H9 (cell line): ENCODE measurements around the gene EVL. TPM values are rescaled to one million over a fixed set of nuclear protein-coding genes. Genes with fewer than 3 reads are reported as not detected.

Experiments
- DNase-seq: peaks from one replicate; pipeline ENCODE4 v3.0.0-alpha.2; 2017
- H2AFZ ChIP-seq: one replicate; pipeline ENCODE4 v1.6.1; 2013; ENCODE audit warnings: mild to moderate bottlenecking, low read length, control low read depth, moderate library complexity
- H2AK5ac ChIP-seq: 2 replicates; pipeline ENCODE4 v1.6.1; 2013; ENCODE audit warnings: low read length, control low read depth, mixed read lengths; ENCODE audit not compliant: insufficient read length
- H2BK120ac ChIP-seq: one replicate; pipeline ENCODE4 v1.6.1; 2013; ENCODE audit warnings: low read depth, mild to moderate bottlenecking, low read length, control low read depth, inconsistent platforms; ENCODE audit not compliant: poor library complexity, severe bottlenecking
- H2BK12ac ChIP-seq: 2 replicates; pipeline ENCODE4 v1.6.1; 2013; ENCODE audit warnings: low read length, control low read depth, mixed read lengths, low read depth; ENCODE audit not compliant: insufficient read length
- H2BK15ac ChIP-seq: 2 replicates; pipeline ENCODE4 v1.6.1; 2013; ENCODE audit warnings: low read depth, low read length, control low read depth
- H2BK20ac ChIP-seq: one replicate; pipeline ENCODE4 v1.6.1; 2013; ENCODE audit warnings: low read depth, mild to moderate bottlenecking, low read length, control low read depth, inconsistent platforms; ENCODE audit not compliant: poor library complexity, severe bottlenecking
- H2BK5ac ChIP-seq: 2 replicates; pipeline ENCODE4 v1.6.1; 2013; ENCODE audit warnings: low read length, control low read depth, mixed read lengths; ENCODE audit not compliant: insufficient read length
- H3K14ac ChIP-seq: 2 replicates; pipeline ENCODE4 v1.6.1; 2013; ENCODE audit warnings: low read length, control low read depth; ENCODE audit not compliant: insufficient read depth
- H3K18ac ChIP-seq: 2 replicates; pipeline ENCODE4 v1.6.1; 2013; ENCODE audit warnings: low read depth, mild to moderate bottlenecking, mixed read lengths, low read length, control low read depth; ENCODE audit not compliant: insufficient read length
- H3K23ac ChIP-seq: 2 replicates; pipeline ENCODE4 v1.6.1; 2013; ENCODE audit warnings: low read length, control low read depth, mixed read lengths, low read depth; ENCODE audit not compliant: insufficient read length
- H3K23me2 ChIP-seq: 2 replicates; pipeline ENCODE4 v1.6.1; 2013; ENCODE audit warnings: low read depth, mild to moderate bottlenecking, mixed read lengths, low read length, control low read depth; ENCODE audit not compliant: insufficient read length, poor library complexity, severe bottlenecking
- H3K27ac ChIP-seq: 2 replicates; pipeline ENCODE4 v1.5.1; 2013; ENCODE audit warnings: low read length, control low read depth, mixed read lengths, low read depth; ENCODE audit not compliant: insufficient read length
- H3K27me3 ChIP-seq: 2 replicates; pipeline ENCODE4 v1.6.1; 2013; ENCODE audit warnings: low read length, control low read depth, inconsistent platforms; ENCODE audit not compliant: insufficient read depth
- H3K4ac ChIP-seq: 2 replicates; pipeline ENCODE4 v1.6.1; 2013; ENCODE audit warnings: low read depth, mild to moderate bottlenecking, control low read depth, inconsistent platforms, low read length, moderate library complexity
- H3K4me1 ChIP-seq: 2 replicates; pipeline ENCODE4 v1.6.1; 2013; ENCODE audit warnings: low read length, control low read depth, inconsistent platforms; ENCODE audit not compliant: insufficient read depth
- H3K4me2 ChIP-seq: 2 replicates; pipeline ENCODE4 v1.6.1; 2013; ENCODE audit warnings: low read length, control low read depth, mixed read lengths; ENCODE audit not compliant: insufficient read length, insufficient read depth
- H3K56ac ChIP-seq: 2 replicates; pipeline ENCODE4 v1.6.1; 2013; ENCODE audit warnings: low read depth, mild to moderate bottlenecking, mixed read lengths, low read length, control low read depth; ENCODE audit not compliant: insufficient read length
- H3K79me1 ChIP-seq: 2 replicates; pipeline ENCODE4 v1.6.1; 2013; ENCODE audit warnings: low read depth, mild to moderate bottlenecking, moderate library complexity, low read length, control low read depth, inconsistent platforms; ENCODE audit not compliant: insufficient read depth, poor library complexity, severe bottlenecking
- H3K79me2 ChIP-seq: 2 replicates; pipeline ENCODE4 v1.6.1; 2013; ENCODE audit warnings: low read length, control low read depth, inconsistent platforms; ENCODE audit not compliant: insufficient read depth
- H3K9ac ChIP-seq: 2 replicates; pipeline ENCODE4 v1.6.1; 2013; ENCODE audit warnings: low read length, control low read depth, mixed read lengths; ENCODE audit not compliant: insufficient read length; ENCODE audit errors: extremely low read depth
- H3K9me3 ChIP-seq: one replicate; pipeline ENCODE4 v1.6.1; 2013; ENCODE audit warnings: low read depth, low read length, inconsistent platforms; ENCODE audit not compliant: control insufficient read depth
- H3T11ph ChIP-seq: one replicate; pipeline ENCODE4 v1.6.1; 2013; ENCODE audit warnings: mild to moderate bottlenecking, low read length, control low read depth, inconsistent platforms
- H4K20me1 ChIP-seq: one replicate; pipeline ENCODE4 v1.6.1; 2013; ENCODE audit not compliant: control insufficient read depth, insufficient read length, insufficient read depth
- H4K5ac ChIP-seq: 2 replicates; pipeline ENCODE4 v1.6.1; 2013; ENCODE audit warnings: low read depth, mild to moderate bottlenecking, mixed read lengths, low read length, control low read depth; ENCODE audit not compliant: insufficient read length
- H4K8ac ChIP-seq: replicated peaks from 2 replicates; pipeline ENCODE4 v1.6.1; 2013; ENCODE audit warnings: low read length, control low read depth, mixed read lengths, low read depth; ENCODE audit not compliant: insufficient read length
- H4K91ac ChIP-seq: 2 replicates; pipeline ENCODE4 v1.6.1; 2013; ENCODE audit warnings: low read depth, mild to moderate bottlenecking, moderate library complexity, mixed read lengths, low read length, control low read depth; ENCODE audit not compliant: insufficient read length
- H3K27ac Mint-ChIP-seq, 3 experiments: 2 replicates in 2 of 3; 3 replicates in 1 of 3; pipeline ENCODE4 v1.8.0; 2020 to 2021; ENCODE audit warnings: mixed read lengths in 3 of 3, mild to moderate bottlenecking in 1 of 3, moderate library complexity in 1 of 3
- H3K27me3 Mint-ChIP-seq: 2 replicates; pipeline ENCODE4 v1.8.0; 2021; ENCODE audit warnings: low read depth, mild to moderate bottlenecking, moderate library complexity, mixed read lengths
- H3K36me3 Mint-ChIP-seq, 3 experiments: 2 replicates in 2 of 3; 3 replicates in 1 of 3; pipeline ENCODE4 v1.8.0; 2020 to 2021; ENCODE audit warnings: low read depth in 3 of 3, mixed read lengths in 3 of 3; ENCODE audit not compliant: insufficient read depth in 1 of 3
- H3K4me1 Mint-ChIP-seq, 2 experiments: 2 replicates each; pipeline ENCODE4 v1.8.0; 2020; ENCODE audit warnings: mixed read lengths in 2 of 2
- H3K4me3 Mint-ChIP-seq, 2 experiments: 2 replicates in 1 of 2; 3 replicates in 1 of 2; pipeline ENCODE4 v1.8.0; 2020 to 2021; ENCODE audit warnings: mild to moderate bottlenecking in 2 of 2, mixed read lengths in 2 of 2, moderate library complexity in 1 of 2
- H3K9me3 Mint-ChIP-seq, 2 experiments: 2 replicates in 1 of 2; 3 replicates in 1 of 2; pipeline ENCODE4 v1.8.0; 2020; ENCODE audit warnings: mild to moderate bottlenecking in 2 of 2, mixed read lengths in 2 of 2, moderate library complexity in 1 of 2
- CTCF ChIP-seq: fragments of 200-600 bp; sonication (generic); conservative IDR thresholded peaks from 3 replicates; pipeline ENCODE4 v1.8.0; 2021; ENCODE audit warnings: antibody characterized with exemption, mild to moderate bottlenecking
- WGBS: extraction: QIAGEN DNeasy Blood & Tissue Kit; methylation state at CpG from one replicate; pipeline ENCODE4 v1.1.7; 2013; ENCODE audit warnings: missing lambda C conversion rate, low lambda C conversion rate, mixed read lengths; ENCODE audit not compliant: insufficient read length; ENCODE audit errors: extremely low coverage; 5-methylcytosine and 5-hydroxymethylcytosine counted together
- total RNA-seq: library from RNA; stranded (reverse); gene quantifications from 2 replicates; pipeline ENCODE4 v1.2.1, GENCODE V29; 2021

EVL gene
- total RNA-seq, 1 experiment from 2014 or later: 53.2 TPM

- no peak overlapping the region for H3K9ac ChIP-seq
- H3K4ac ChIP-seq: no peak overlapping the region
- no peak overlapping the region for H3K14ac ChIP-seq
- H3K79me1 ChIP-seq: no peaks in the 10 kb centered on the region
- H3K4me1 ChIP-seq: no peaks in the 10 kb centered on the region
- Mint-ChIP-seq H3K4me1 (peaks cover 3% of the 10 kb centered on the region in 2 experiments; a peak in 2 of 4 replicates), H3K27me3 (no peaks in the 10 kb centered on the region), H3K4me3 (no peak overlapping the region), H3K36me3 (peaks cover 0 to 2% (median 0%) of the 10 kb centered on the region in 3 experiments; a peak in 1 of 7 replicates), H3K9me3 (peaks cover 0 to 4% of the 10 kb centered on the region in 2 experiments; a peak in 1 of 5 replicates), H3K27ac (no peak overlapping the region)
- H2BK5ac ChIP-seq: no peak overlapping the region
- no peak overlapping the region for H3K18ac ChIP-seq
- H4K91ac ChIP-seq: no peak overlapping the region
- no peak overlapping the region for H2BK12ac ChIP-seq
- H4K5ac ChIP-seq: no peak overlapping the region
- no peak overlapping the region for H2BK15ac ChIP-seq
- TF ChIP-seq CTCF: no peak
- H3K27ac ChIP-seq: no peak overlapping the region
- no peak overlapping the region for H2AFZ ChIP-seq
- H3K23ac ChIP-seq: no peak overlapping the region
- no peak overlapping the region for H3K56ac ChIP-seq
- no peak overlapping the region for H3K4me2 ChIP-seq
- no peaks in the 10 kb centered on the region for H4K20me1 ChIP-seq
- H2AK5ac ChIP-seq: no peak overlapping the region
- no peaks in the 10 kb centered on the region for H3K79me2 ChIP-seq
- no peak overlapping the region for H3T11ph ChIP-seq
- H3K23me2 ChIP-seq: no peaks in the 10 kb centered on the region
- no peaks in the 10 kb centered on the region for H3K27me3 ChIP-seq
- H2BK20ac ChIP-seq: no peak overlapping the region
- WGBS: no CpG with 5 or more reads among the region's 3 CpGs
- H3K9me3 ChIP-seq: no peaks in the 10 kb centered on the region
- no peak overlapping the region for H4K8ac ChIP-seq
- no peak for DNase-seq
- no peak overlapping the region for H2BK120ac ChIP-seq
Observed at GRCh38 chr14:100060760-100061159, 4.5 kb upstream of the EVL start.
